ENCODE measurements around the gene HBB.

HBB gene

GRCh38 chr11:5229356-5229755 lies 2.5 kb upstream of the HBB start:
- Histone ChIP-seq H3K4me3 (ENCODE audit: low read length) (peak overlapping the region; percentile 48), H3K9me3 (replicated peaks; ENCODE audit: insufficient read depth, low read length) (no peaks in the 10 kb centered on the region), H3K27ac (ENCODE audit: low read length) (peak overlapping the region; percentile 89), H3K4me1 (ENCODE audit: low read length) (peaks cover 57% of the 10 kb centered on the region), H3F3A (ENCODE audit: insufficient read depth, low read length) (peaks cover 43% of the 10 kb centered on the region), H3K9me2 (replicated peaks; ENCODE audit: insufficient read depth, low read length) (no peaks in the 10 kb centered on the region), H2AFZ (ENCODE audit: low read length) (peak overlapping the region; percentile 26), H3K79me2 (ENCODE audit: low read length) (peaks cover 7% of the 10 kb centered on the region), H4K20me1 (ENCODE audit: insufficient read depth, low read length) (no peaks in the 10 kb centered on the region), H3K4me2 (ENCODE audit: low read depth, low read length) (peak overlapping the region; percentile 63), H3K27me3 (replicated peaks; ENCODE audit: insufficient read depth, low read length) (no peaks in the 10 kb centered on the region), H3K9ac (ENCODE audit: low read length) (peak overlapping the region; percentile 49; the same call in 1 of the 2 replicates), H3K36me3 (replicated peaks; ENCODE audit: insufficient read depth, low read length) (no peaks in the 10 kb centered on the region)
- DNase-seq: peak; percentile 90
- no peak for TF ChIP-seq CTCF (IDR thresholded peaks at IDR 0.05; ENCODE audit: low read length)
- no peak for TF ChIP-seq EZH2 (optimal IDR thresholded peaks at IDR 0.05; ENCODE audit: low read depth, low read length)
- no peak for TF ChIP-seq EZH2phosphoT487 (IDR thresholded peaks at IDR 0.05; ENCODE audit: low read length)

DNA sequence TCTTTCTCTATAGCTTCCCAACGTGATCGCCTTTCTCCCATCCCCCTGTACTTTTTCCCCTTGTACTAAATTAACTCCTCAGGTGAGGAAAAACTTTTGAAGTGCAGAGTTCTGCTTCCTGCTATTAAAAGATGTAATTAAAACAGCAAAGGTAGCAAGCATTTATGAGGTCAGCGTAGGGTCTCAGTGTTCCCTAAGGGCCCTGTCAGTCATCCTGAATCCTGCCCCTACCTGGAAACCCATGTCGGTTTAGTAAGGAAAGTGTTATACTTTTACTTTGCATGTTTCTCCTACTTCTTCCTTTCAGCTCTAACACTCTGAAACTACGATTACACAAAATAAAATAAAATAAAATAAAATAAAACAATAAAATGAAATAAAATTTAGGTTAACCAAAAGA lies 1.3 kb upstream of the HBB start:
- H3K4me1 ChIP-seq (ENCODE audit: low read length): peaks cover 47% of the 10 kb centered on the region
- H3K27me3 ChIP-seq (replicated peaks; ENCODE audit: insufficient read depth, low read length): no peaks in the 10 kb centered on the region
- peak overlapping the region; percentile 43; the same call in 1 of the 2 replicates for H3K9ac ChIP-seq (ENCODE audit: low read length)
- peak overlapping the region; percentile 89; the same call in 1 of the 2 replicates for H3K27ac ChIP-seq (ENCODE audit: low read length)
- no peaks in the 10 kb centered on the region for H3K36me3 ChIP-seq (replicated peaks; ENCODE audit: insufficient read depth, low read length)
- H2AFZ ChIP-seq (ENCODE audit: low read length): no peak overlapping the region
- TF ChIP-seq EZH2 (optimal IDR thresholded peaks at IDR 0.05; ENCODE audit: low read depth, low read length) (no peak), EZH2phosphoT487 (IDR thresholded peaks at IDR 0.05; ENCODE audit: low read length) (no peak), CTCF (IDR thresholded peaks at IDR 0.05; ENCODE audit: low read length) (no peak)
- no peaks in the 10 kb centered on the region for H3K9me2 ChIP-seq (replicated peaks; ENCODE audit: insufficient read depth, low read length)
- peaks cover 32% of the 10 kb centered on the region for H3F3A ChIP-seq (ENCODE audit: insufficient read depth, low read length)
- no peaks in the 10 kb centered on the region for H4K20me1 ChIP-seq (ENCODE audit: insufficient read depth, low read length)
- H3K4me2 ChIP-seq (ENCODE audit: low read depth, low read length): peak overlapping the region; percentile 69; the same call in 1 of the 2 replicates
- H3K79me2 ChIP-seq (ENCODE audit: low read length): peaks cover 4% of the 10 kb centered on the region
- DNase-seq: no peak
- H3K9me3 ChIP-seq (replicated peaks; ENCODE audit: insufficient read depth, low read length): no peaks in the 10 kb centered on the region
- H3K4me3 ChIP-seq (ENCODE audit: low read length): peak overlapping the region; percentile 35; the same call in 1 of the 2 replicates

GRCh38 chr11:5227681-5228080 lies 810 bp upstream of the HBB start:
- Histone ChIP-seq H3K4me1 (ENCODE audit: low read length) (peaks cover 43% of the 10 kb centered on the region), H3K36me3 (replicated peaks; ENCODE audit: insufficient read depth, low read length) (no peaks in the 10 kb centered on the region), H3K27me3 (replicated peaks; ENCODE audit: insufficient read depth, low read length) (no peaks in the 10 kb centered on the region), H3K27ac (ENCODE audit: low read length) (peak overlapping the region; percentile 26; the same call in 1 of the 2 replicates), H3K9me2 (replicated peaks; ENCODE audit: insufficient read depth, low read length) (no peaks in the 10 kb centered on the region), H3K9me3 (replicated peaks; ENCODE audit: insufficient read depth, low read length) (no peaks in the 10 kb centered on the region), H3K79me2 (ENCODE audit: low read length) (peaks cover under 1% of the 10 kb centered on the region; the same call in 1 of the 2 replicates), H4K20me1 (ENCODE audit: insufficient read depth, low read length) (no peaks in the 10 kb centered on the region), H3K4me3 (ENCODE audit: low read length) (peak overlapping the region; percentile 35; the same call in 1 of the 2 replicates), H2AFZ (ENCODE audit: low read length) (no peak overlapping the region), H3F3A (ENCODE audit: insufficient read depth, low read length) (peaks cover 32% of the 10 kb centered on the region), H3K4me2 (ENCODE audit: low read depth, low read length) (peak overlapping the region; percentile 69; the same call in 1 of the 2 replicates), H3K9ac (ENCODE audit: low read length) (peak overlapping the region; percentile 43; the same call in 1 of the 2 replicates)
- no peak for DNase-seq
- no peak for TF ChIP-seq CTCF (IDR thresholded peaks at IDR 0.05; ENCODE audit: low read length)
- no peak for TF ChIP-seq EZH2phosphoT487 (IDR thresholded peaks at IDR 0.05; ENCODE audit: low read length)
- TF ChIP-seq EZH2 (optimal IDR thresholded peaks at IDR 0.05; ENCODE audit: low read depth, low read length): no peak

Data from MM.1S (cell line).